ENCODE results near the gene PSG3.
"Not testable (repeated sequence)": the region's sequence is repeated elsewhere in the genome, so short reads cannot be mapped to it uniquely, and the experiment has no call there.

PSG3 gene

GRCh38 chr19:42693760-42694350 lies 46.4 kb downstream of the PSG3 start:
- no peak for DNase-seq

- no peak for DNase-seq
Measured at GRCh38 chr19:42683917-42684513, 56.3 kb downstream of the PSG3 start.

- not testable (repeated sequence) for DNase-seq
Measured at GRCh38 chr19:42676326-42676725, 64.0 kb downstream of the PSG3 start.

- DNase-seq: not testable (repeated sequence)
Measured at GRCh38 chr19:42674549-42674948, 65.7 kb downstream of the PSG3 start.

Measured in activated CD8-positive, alpha-beta memory T cell treated with anti-CD3 and anti-CD28 coated beads for 24 hours (primary cell).